Measurements from ENCODE around the gene NEIL1. TPM values are rescaled to one million over a fixed set of nuclear protein-coding genes. Genes with fewer than 3 reads are reported as not detected.

The NEIL1 gene
- polyA plus RNA-seq, 2 of the 4 experiments (the other 2 are of a cell fraction), result 3.2 to 6.8 TPM

- TF ChIP-seq, protein P1, sequence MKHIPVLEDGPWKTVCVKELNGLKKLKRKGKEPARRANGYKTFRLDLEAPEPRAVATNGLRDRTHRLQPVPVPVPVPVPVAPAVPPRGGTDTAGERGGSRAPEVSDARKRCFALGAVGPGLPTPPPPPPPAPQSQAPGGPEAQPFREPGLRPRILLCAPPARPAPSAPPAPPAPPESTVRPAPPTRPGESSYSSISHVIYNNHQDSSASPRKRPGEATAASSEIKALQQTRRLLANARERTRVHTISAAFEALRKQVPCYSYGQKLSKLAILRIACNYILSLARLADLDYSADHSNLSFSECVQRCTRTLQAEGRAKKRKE (CRISPR knock-in tag; IDR thresholded peaks at IDR 0.05; ENCODE audit: low read depth), result no peak
- no peak for TF ChIP-seq CHD2 (IDR thresholded peaks at IDR 0.05; ENCODE audit: low read length, partially characterized antibody)
Measured at GRCh38 chr15:75368689-75369239, 21.9 kb downstream of the NEIL1 start (continued).

DNA sequence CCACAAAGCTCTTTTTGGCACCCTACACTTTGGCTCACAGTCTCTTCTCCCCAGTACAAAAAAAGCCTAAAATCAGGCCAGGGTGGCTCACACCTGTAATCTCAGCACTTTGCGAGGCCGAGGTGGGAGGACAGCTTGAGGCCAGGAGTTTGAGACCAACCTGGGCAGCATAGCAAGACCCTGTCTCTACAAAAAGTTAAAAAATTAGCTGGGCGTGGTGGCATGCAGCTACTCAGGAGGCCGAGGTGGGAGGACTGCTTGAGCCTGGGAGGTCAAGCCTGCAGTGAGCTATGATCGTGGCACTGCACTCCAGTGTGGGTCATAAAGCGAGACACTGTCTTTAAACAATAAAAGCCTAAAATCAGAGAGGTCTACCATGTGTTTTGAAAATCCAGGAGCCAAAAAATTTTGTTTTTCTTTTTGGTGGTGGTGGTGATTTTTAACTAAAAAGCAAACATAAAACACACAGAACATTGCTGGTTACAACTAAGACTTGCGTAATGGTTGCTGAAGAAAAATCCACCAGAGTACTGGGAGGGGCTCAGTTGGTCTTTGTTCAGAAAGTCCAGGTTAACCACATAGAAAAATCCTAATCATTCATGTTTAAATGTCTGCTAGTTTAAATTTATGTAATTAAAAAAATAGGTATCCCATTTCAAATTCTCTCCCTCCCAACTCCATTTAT, 23.2 kb downstream of the NEIL1 start:
- H3K4me2 ChIP-seq, result peak overlapping the region; percentile 97
- FAIRE-seq (no peak), DNase-seq (ENCODE audit: low read depth in 1 of 2, low spot score in 1 of 2) (no peak), ATAC-seq (no peak)
- peaks cover 21% of the 10 kb centered on the region for H3K4me1 ChIP-seq
- CTCF ChIA-PET, result interaction anchor here (0.9 to 4.4 kb wide), 9 partner anchors 11 to 601 kb away, joined by 3 to 51 read pairs (median 16); partner anchors contain the start of genes IMP3 and PTPN9
- H3K9me3 ChIP-seq, result no peaks in the 10 kb centered on the region
- TF ChIP-seq EHMT2 (IDR thresholded peaks at IDR 0.05; ENCODE audit: low read depth) (no peak), HOXA7 (CRISPR knock-in tag; IDR thresholded peaks at IDR 0.05) (no peak), HMGXB4 (CRISPR knock-in tag; IDR thresholded peaks at IDR 0.05; ENCODE audit: borderline replicate concordance) (no peak), NPAS2 (CRISPR knock-in tag; IDR thresholded peaks at IDR 0.05; ENCODE audit: borderline replicate concordance) (no peak), BHLHE40 (IDR thresholded peaks at IDR 0.05; ENCODE audit: low read depth, low read length) (no peak), TP53 (CRISPR knock-in tag; IDR thresholded peaks at IDR 0.05) (no peak), TFCP2L1 (CRISPR knock-in tag; IDR thresholded peaks at IDR 0.05) (no peak), RAD21 (conservative IDR thresholded peaks at IDR 0.05 in 1 of 2, IDR thresholded peaks at IDR 0.05 in 1 of 2) (no peak)
- TF ChIP-seq, protein P2, sequence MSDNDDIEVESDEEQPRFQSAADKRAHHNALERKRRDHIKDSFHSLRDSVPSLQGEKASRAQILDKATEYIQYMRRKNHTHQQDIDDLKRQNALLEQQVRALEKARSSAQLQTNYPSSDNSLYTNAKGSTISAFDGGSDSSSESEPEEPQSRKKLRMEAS (IDR thresholded peaks at IDR 0.05), result no peak
- TF ChIP-seq, protein P3, sequence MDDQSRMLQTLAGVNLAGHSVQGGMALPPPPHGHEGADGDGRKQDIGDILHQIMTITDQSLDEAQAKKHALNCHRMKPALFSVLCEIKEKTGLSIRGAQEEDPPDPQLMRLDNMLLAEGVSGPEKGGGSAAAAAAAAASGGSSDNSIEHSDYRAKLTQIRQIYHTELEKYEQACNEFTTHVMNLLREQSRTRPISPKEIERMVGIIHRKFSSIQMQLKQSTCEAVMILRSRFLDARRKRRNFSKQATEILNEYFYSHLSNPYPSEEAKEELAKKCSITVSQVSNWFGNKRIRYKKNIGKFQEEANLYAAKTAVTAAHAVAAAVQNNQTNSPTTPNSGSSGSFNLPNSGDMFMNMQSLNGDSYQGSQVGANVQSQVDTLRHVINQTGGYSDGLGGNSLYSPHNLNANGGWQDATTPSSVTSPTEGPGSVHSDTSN (IDR thresholded peaks at IDR 0.05), result no peak
- POLR2A ChIA-PET, result interaction anchor here (0.8 to 4.2 kb wide), 4 partner anchors 16 to 256 kb away, joined by 3 to 148 read pairs (median 14); partner anchors contain the start of genes SIN3A and SNUPN
- H3K27ac ChIP-seq, result 0 out of 6 replicates have a peak overlapping the region, but pooled peaks of 1 of the 2 experiments have one; percentile 9
- no peak overlapping the region for H3K4me3 ChIP-seq
- WGBS (ENCODE audit: missing lambda C conversion rate), result 88% methylated on average over 7 of the region's 7 CpGs

- H3K4me3 ChIP-seq, result no peak overlapping the region
- ChIA-PET CTCF (interaction anchor here (0.7 to 1.2 kb wide), 3 partner anchors 12 to 352 kb away, joined by 3 to 4 read pairs (median 3); a partner anchor contains a TSS), POLR2A (interaction anchor here (1.3 kb wide), 1 partner anchor 276 kb away, joined by 3 read pairs; the partner anchor contains the start of gene SNX33)
- no peaks in the 10 kb centered on the region for H3K9me3 ChIP-seq
- DNase-seq (ENCODE audit: low read depth in 1 of 2, low spot score in 1 of 2), result no peak
- ATAC-seq, result no peak
- no peak for FAIRE-seq
- WGBS (ENCODE audit: missing lambda C conversion rate), result 95% methylated on average over 1 of the region's 1 CpG
- H3K4me2 ChIP-seq, result no peak overlapping the region
- TF ChIP-seq REST (IDR thresholded peaks at IDR 0.05), result no peak
- TF ChIP-seq, protein P3 (IDR thresholded peaks at IDR 0.05), result no peak
- H3K4me1 ChIP-seq, result peaks cover 21% of the 10 kb centered on the region
- H3K27ac ChIP-seq, result no peak overlapping the region
Measured at GRCh38 chr15:75371486-75371885, 24.6 kb downstream of the NEIL1 start.

All from A549 (cell line).